ENCODE measurements around the gene CNPY2. TPM values are rescaled to one million over a fixed set of nuclear protein-coding genes. Genes with fewer than 3 reads are reported as not detected.
"Not testable (repeated sequence)": the region's sequence is repeated elsewhere in the genome, so short reads cannot be mapped to it uniquely, and the experiment has no call there.

CNPY2 gene
- total RNA-seq, 1 experiment from 2014 or later, result 193 TPM

GRCh38 chr12:56346675-56347074, 30.9 kb upstream of the CNPY2 start:
- Mint-ChIP-seq H3K27ac (peak overlapping the region; percentile 60; the same call in 1 of the 2 replicates), H3K27me3 (ENCODE audit: low read depth) (no peaks in the 10 kb centered on the region), H3K4me1 (no peaks in the 10 kb centered on the region), H3K9me3 (no peaks in the 10 kb centered on the region), H3K4me3 (no peak overlapping the region), H3K36me3 (peaks cover 55% of the 10 kb centered on the region)
- ATAC-seq (peak; percentile 88), DNase-seq (ENCODE audit: low spot score) (peak; percentile 62)
- 0 out of 2 replicates have a peak, but pooled peaks have one; percentile 17 for TF ChIP-seq CTCF (IDR thresholded peaks at IDR 0.05)
- no peak for TF ChIP-seq SMAD3 (CRISPR knock-in tag; IDR thresholded peaks at IDR 0.05; ENCODE audit: borderline replicate concordance)
- CTCF ChIA-PET, result interaction anchor here (0.6 to 4.2 kb wide), 12 partner anchors 11 to 255 kb away, joined by 3 to 24 read pairs (median 4); partner anchors contain the start of genes CNPY2, PAN2, SMARCC2 and STAT2
- POLR2A ChIA-PET, result interaction anchor here (0.7 kb wide), 1 partner anchor 32 kb away, joined by 3 read pairs; no protein-coding TSS in a partner anchor

DNA sequence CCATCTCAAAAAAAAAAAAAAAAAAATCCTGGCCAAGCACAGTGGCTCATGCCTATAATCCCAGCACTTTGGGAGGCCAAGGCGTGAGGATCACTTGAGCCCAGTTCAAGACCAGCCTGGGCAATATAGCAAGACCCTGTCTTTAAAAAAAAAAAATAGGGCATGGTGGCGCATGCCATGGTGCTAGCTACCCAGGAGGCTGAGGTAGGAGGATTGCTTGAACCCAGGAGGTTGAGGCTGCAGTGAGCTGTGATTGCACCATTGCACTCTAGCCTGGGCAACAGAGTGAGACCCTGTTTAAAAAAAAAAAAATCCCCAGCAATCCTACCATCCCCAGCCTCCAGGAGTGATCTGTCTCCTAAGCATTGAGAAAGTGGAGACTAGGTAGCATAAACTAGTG, 26.5 kb upstream of the CNPY2 start:
- H3K36me3 Mint-ChIP-seq, result peaks cover 25% of the 10 kb centered on the region
- not testable (repeated sequence) for H3K4me3 Mint-ChIP-seq; DNase-seq (ENCODE audit: low spot score); ATAC-seq; H3K27ac Mint-ChIP-seq; H3K9me3 Mint-ChIP-seq; H3K27me3 Mint-ChIP-seq (ENCODE audit: low read depth)
- CTCF ChIA-PET, result interaction anchor here (1.1 kb wide), 1 partner anchor 56 kb away, joined by 3 read pairs; no protein-coding TSS in a partner anchor
- POLR2A ChIA-PET, result interaction anchor here (1.6 kb wide), 1 partner anchor 18 kb away, joined by 6 read pairs; the partner anchor contains the start of gene STAT2
- peak; percentile 57; the same call in 1 of the 2 replicates for TF ChIP-seq ZNF121 (CRISPR knock-in tag; IDR thresholded peaks at IDR 0.05)
- H3K4me1 Mint-ChIP-seq, result peaks cover 22% of the 10 kb centered on the region

- ChIA-PET CTCF (interaction anchor here (1.2 kb wide), 1 partner anchor 26 kb away, joined by 4 read pairs; the partner anchor contains the start of gene CNPY2), POLR2A (interaction anchor here (0.8 to 1.6 kb wide), 2 partner anchors 18 to 120 kb away, joined by 3 to 6 read pairs; partner anchors contain the start of genes RNF41 and STAT2)
- Mint-ChIP-seq H3K36me3 (peaks cover 21% of the 10 kb centered on the region), H3K27ac (no peak overlapping the region), H3K4me1 (peaks cover 28% of the 10 kb centered on the region), H3K4me3 (no peak overlapping the region), H3K27me3 (ENCODE audit: low read depth) (no peaks in the 10 kb centered on the region), H3K9me3 (no peaks in the 10 kb centered on the region)
- ATAC-seq (no peak), DNase-seq (ENCODE audit: low spot score) (no peak)
- TF ChIP-seq, protein P1, sequence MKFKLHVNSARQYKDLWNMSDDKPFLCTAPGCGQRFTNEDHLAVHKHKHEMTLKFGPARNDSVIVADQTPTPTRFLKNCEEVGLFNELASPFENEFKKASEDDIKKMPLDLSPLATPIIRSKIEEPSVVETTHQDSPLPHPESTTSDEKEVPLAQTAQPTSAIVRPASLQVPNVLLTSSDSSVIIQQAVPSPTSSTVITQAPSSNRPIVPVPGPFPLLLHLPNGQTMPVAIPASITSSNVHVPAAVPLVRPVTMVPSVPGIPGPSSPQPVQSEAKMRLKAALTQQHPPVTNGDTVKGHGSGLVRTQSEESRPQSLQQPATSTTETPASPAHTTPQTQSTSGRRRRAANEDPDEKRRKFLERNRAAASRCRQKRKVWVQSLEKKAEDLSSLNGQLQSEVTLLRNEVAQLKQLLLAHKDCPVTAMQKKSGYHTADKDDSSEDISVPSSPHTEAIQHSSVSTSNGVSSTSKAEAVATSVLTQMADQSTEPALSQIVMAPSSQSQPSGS (CRISPR knock-in tag; IDR thresholded peaks at IDR 0.05; ENCODE audit: borderline replicate concordance, low read depth), result no peak
- TF ChIP-seq ZNF232 (CRISPR knock-in tag; IDR thresholded peaks at IDR 0.05), result no peak
- no peak for TF ChIP-seq ZNF219 (CRISPR knock-in tag; IDR thresholded peaks at IDR 0.05; ENCODE audit: borderline replicate concordance)
- no peak for TF ChIP-seq AR (CRISPR knock-in tag; IDR thresholded peaks at IDR 0.05)
- TF ChIP-seq, protein P2, sequence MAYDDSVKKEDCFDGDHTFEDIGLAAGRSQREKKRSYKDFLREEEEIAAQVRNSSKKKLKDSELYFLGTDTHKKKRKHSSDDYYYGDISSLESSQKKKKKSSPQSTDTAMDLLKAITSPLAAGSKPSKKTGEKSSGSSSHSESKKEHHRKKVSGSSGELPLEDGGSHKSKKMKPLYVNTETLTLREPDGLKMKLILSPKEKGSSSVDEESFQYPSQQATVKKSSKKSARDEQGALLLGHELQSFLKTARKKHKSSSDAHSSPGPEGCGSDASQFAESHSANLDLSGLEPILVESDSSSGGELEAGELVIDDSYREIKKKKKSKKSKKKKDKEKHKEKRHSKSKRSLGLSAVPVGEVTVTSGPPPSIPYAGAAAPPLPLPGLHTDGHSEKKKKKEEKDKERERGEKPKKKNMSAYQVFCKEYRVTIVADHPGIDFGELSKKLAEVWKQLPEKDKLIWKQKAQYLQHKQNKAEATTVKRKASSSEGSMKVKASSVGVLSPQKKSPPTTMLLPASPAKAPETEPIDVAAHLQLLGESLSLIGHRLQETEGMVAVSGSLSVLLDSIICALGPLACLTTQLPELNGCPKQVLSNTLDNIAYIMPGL (CRISPR knock-in tag; IDR thresholded peaks at IDR 0.05), result no peak
- TF ChIP-seq, protein P3, sequence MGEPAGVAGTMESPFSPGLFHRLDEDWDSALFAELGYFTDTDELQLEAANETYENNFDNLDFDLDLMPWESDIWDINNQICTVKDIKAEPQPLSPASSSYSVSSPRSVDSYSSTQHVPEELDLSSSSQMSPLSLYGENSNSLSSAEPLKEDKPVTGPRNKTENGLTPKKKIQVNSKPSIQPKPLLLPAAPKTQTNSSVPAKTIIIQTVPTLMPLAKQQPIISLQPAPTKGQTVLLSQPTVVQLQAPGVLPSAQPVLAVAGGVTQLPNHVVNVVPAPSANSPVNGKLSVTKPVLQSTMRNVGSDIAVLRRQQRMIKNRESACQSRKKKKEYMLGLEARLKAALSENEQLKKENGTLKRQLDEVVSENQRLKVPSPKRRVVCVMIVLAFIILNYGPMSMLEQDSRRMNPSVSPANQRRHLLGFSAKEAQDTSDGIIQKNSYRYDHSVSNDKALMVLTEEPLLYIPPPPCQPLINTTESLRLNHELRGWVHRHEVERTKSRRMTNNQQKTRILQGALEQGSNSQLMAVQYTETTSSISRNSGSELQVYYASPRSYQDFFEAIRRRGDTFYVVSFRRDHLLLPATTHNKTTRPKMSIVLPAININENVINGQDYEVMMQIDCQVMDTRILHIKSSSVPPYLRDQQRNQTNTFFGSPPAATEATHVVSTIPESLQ (CRISPR knock-in tag; IDR thresholded peaks at IDR 0.05), result no peak
- TF ChIP-seq, protein P4, sequence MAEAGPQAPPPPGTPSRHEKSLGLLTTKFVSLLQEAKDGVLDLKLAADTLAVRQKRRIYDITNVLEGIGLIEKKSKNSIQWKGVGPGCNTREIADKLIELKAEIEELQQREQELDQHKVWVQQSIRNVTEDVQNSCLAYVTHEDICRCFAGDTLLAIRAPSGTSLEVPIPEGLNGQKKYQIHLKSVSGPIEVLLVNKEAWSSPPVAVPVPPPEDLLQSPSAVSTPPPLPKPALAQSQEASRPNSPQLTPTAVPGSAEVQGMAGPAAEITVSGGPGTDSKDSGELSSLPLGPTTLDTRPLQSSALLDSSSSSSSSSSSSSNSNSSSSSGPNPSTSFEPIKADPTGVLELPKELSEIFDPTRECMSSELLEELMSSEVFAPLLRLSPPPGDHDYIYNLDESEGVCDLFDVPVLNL (CRISPR knock-in tag; IDR thresholded peaks at IDR 0.05; ENCODE audit: borderline replicate concordance, low read depth), result no peak
- no peak for TF ChIP-seq PRRX2 (CRISPR knock-in tag; IDR thresholded peaks at IDR 0.05)
- no peak for TF ChIP-seq ZNF423 (CRISPR knock-in tag; IDR thresholded peaks at IDR 0.05)
- TF ChIP-seq ZNF121 (CRISPR knock-in tag; IDR thresholded peaks at IDR 0.05), result no peak
Measured at GRCh38 chr12:56341616-56342015, 25.8 kb upstream of the CNPY2 start.

Measured in WTC11 (cell line).